Adrenal gland (tissue), 5 donors: ENCODE measurements around the gene PRSS38.

Experiments used
- POLR2A ChIP-seq, 2 donors: fragments of 450-650 bp; IDR thresholded peaks; one replicate each; pipeline ENCODE4 v1.6.1; 2017; ENCODE audit warnings: antibody characterized with exemption in 2 of 2, mild to moderate bottlenecking in 2 of 2, moderate library complexity in 1 of 2
- TF ChIP-seq, protein P1 (sequence below), 6 experiments: fragments of 450-650 bp in 4 of 6; fragments of 200-600 bp in 2 of 6; sonication (generic) in 1 of 6; IDR thresholded peaks; 1 replicate in 5 of 6; 2 replicates in 1 of 6; pipeline versions ENCODE4 v1.5.1 to v1.8.0; 2016 to 2021; ENCODE audit warnings: antibody characterized with exemption in 6 of 6, mild to moderate bottlenecking in 2 of 6, moderate library complexity in 1 of 6
- donor health status: DM: no; HTN: no; CAD: no.

- TF ChIP-seq, protein P1, sequence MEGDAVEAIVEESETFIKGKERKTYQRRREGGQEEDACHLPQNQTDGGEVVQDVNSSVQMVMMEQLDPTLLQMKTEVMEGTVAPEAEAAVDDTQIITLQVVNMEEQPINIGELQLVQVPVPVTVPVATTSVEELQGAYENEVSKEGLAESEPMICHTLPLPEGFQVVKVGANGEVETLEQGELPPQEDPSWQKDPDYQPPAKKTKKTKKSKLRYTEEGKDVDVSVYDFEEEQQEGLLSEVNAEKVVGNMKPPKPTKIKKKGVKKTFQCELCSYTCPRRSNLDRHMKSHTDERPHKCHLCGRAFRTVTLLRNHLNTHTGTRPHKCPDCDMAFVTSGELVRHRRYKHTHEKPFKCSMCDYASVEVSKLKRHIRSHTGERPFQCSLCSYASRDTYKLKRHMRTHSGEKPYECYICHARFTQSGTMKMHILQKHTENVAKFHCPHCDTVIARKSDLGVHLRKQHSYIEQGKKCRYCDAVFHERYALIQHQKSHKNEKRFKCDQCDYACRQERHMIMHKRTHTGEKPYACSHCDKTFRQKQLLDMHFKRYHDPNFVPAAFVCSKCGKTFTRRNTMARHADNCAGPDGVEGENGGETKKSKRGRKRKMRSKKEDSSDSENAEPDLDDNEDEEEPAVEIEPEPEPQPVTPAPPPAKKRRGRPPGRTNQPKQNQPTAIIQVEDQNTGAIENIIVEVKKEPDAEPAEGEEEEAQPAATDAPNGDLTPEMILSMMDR (IDR thresholded peaks at IDR 0.05) = no peak
- TF ChIP-seq POLR2A (IDR thresholded peaks at IDR 0.05) = no peak
These were observed 29.1 kb downstream of the PRSS38 start for GRCh38 chr1:227844320-227845146.
